H1 (cell line): ENCODE data around the gene DNAH8. TPM values are rescaled to one million over a fixed set of nuclear protein-coding genes. Genes with fewer than 3 reads are reported as not detected.

Experiments
- ATF2 ChIP-seq: IDR thresholded peaks from 2 replicates; pipeline ENCODE4 v1.6.1; 2012; ENCODE audit warnings: low read length, inconsistent platforms
- CHD7 ChIP-seq: fragments of 300-600 bp; sonication (generic); IDR thresholded peaks from 2 replicates; pipeline ENCODE4 v1.7.1; 2012; ENCODE audit warnings: low read length, moderate library complexity, mild to moderate bottlenecking, inconsistent platforms; ENCODE audit not compliant: insufficient replicate concordance
- FOSL1 ChIP-seq: IDR thresholded peaks from 2 replicates; pipeline ENCODE4 v1.6.1; 2011; ENCODE audit warnings: mild to moderate bottlenecking, low read depth, low read length, moderate library complexity; ENCODE audit not compliant: insufficient read depth
- GTF2F1 ChIP-seq: IDR thresholded peaks from 2 replicates; pipeline ENCODE4 v1.6.1; 2012; ENCODE audit warnings: low read depth, low read length, improper control_type of control experiment, borderline replicate concordance
- NANOG ChIP-seq: IDR thresholded peaks from 2 replicates; pipeline ENCODE4 v1.6.1; 2011; ENCODE audit warnings: low read length, low read depth, mild to moderate bottlenecking, inconsistent platforms; ENCODE audit not compliant: insufficient read depth, poor library complexity, severe bottlenecking
- SAP30 ChIP-seq: fragments of 300-600 bp; sonication (generic); IDR thresholded peaks from 2 replicates; pipeline ENCODE4 v1.7.1; 2012; ENCODE audit warnings: low read length, moderate library complexity, mild to moderate bottlenecking, inconsistent platforms; ENCODE audit not compliant: insufficient read depth, insufficient replicate concordance
- SUZ12 ChIP-seq: fragments of 200-600 bp; sonication (generic); IDR thresholded peaks from 2 replicates; pipeline ENCODE4 v1.6.1; 2012; ENCODE audit warnings: mild to moderate bottlenecking, inconsistent platforms, low read length, moderate library complexity, mixed read lengths
- TAF1 ChIP-seq: IDR thresholded peaks from 2 replicates; pipeline ENCODE4 v1.6.1; 2011; ENCODE audit warnings: mild to moderate bottlenecking, low read depth, low read length
- TAF7 ChIP-seq: optimal IDR thresholded peaks from 2 replicates; pipeline ENCODE3; 2011; ENCODE audit warnings: low read depth, mild to moderate bottlenecking, inconsistent platforms, low read length, moderate library complexity, borderline replicate concordance
- TCF12 ChIP-seq: IDR thresholded peaks from 2 replicates; pipeline ENCODE4 v1.6.1; 2011; ENCODE audit warnings: low read depth, mild to moderate bottlenecking, low read length
- polyA plus RNA-seq, 7 experiments: library from polyadenylated mRNA; depleted of rRNA in 3 of 7; stranded (reverse) in 5 of 7; unstranded in 2 of 7; fragments of >200 nt in 5 of 7; fragments of 200-250 nt in 2 of 7; gene quantifications; 1 replicate in 5 of 7; 2 replicates in 1 of 7; 4 replicates in 1 of 7; pipeline versions ENCODE4 v1.2.1 to v1.2.3, GENCODE V29; 2011 to 2013; ENCODE audit warnings: missing spikeins in 2 of 7, mixed read lengths in 2 of 7
- total RNA-seq: library from RNA; stranded (reverse); fragmentation: NEBNext Ultra II Directional; extraction: Animal tissue kit (Norgen Biotek cat#: 25700); gene quantifications from 2 replicates; pipeline ENCODE4 v1.2.1, GENCODE V29; 2021

The DNAH8 gene
- total and polyA plus RNA-seq, 2 of the 8 experiments (the other 6 are each of a cell fraction or from before 2014, with no cell fraction given), result under 0.01 TPM; not detected in 1

GRCh38 chr6:38938741-38939140 lies 223.6 kb downstream of the DNAH8 start (continued):
- TF ChIP-seq CHD7 (no peak), NANOG (no peak), ATF2 (no peak), TAF1 (no peak), FOSL1 (no peak), TCF12 (no peak), SUZ12 (no peak), TAF7 (no peak), GTF2F1 (no peak), SAP30 (no peak)
